CD14-positive monocyte (primary cell): Measurements from ENCODE around the gene ZNF432. TPM values are rescaled to one million over a fixed set of nuclear protein-coding genes. Genes with fewer than 3 reads are reported as not detected.

Experiments used
- DNase-seq, 3 donors: peaks; one replicate each; pipeline ENCODE4 v3.0.0-alpha.2; 2011 to 2022
- H2AFZ ChIP-seq: 2 replicates; pipeline ENCODE4 v1.6.0; 2012; ENCODE audit warnings: mild to moderate bottlenecking, low read depth, low read length, inconsistent platforms; ENCODE audit not compliant: insufficient read depth, poor library complexity, severe bottlenecking
- H3K27ac ChIP-seq, 2 donors: 1 replicate in 1 of 2; 2 replicates in 1 of 2; pipeline ENCODE4 v1.5.1; 2012 to 2013; ENCODE audit warnings: low read length in 2 of 2, control low read depth in 1 of 2, inconsistent platforms in 1 of 2, low read depth in 1 of 2, mild to moderate bottlenecking in 1 of 2
- H3K27me3 ChIP-seq, 2 donors: one replicate each; pipeline versions ENCODE4 v1.6.0 to v1.6.1; 2011 to 2013; ENCODE audit warnings: low read length in 2 of 2; ENCODE audit not compliant: control insufficient read depth in 2 of 2, insufficient read depth in 2 of 2
- H3K36me3 ChIP-seq, 2 donors: replicated peaks in 1 of 2; 1 replicate in 1 of 2; 2 replicates in 1 of 2; pipeline versions ENCODE4 v1.5.1 to v1.6.1; 2012 to 2013; ENCODE audit warnings: low read length in 2 of 2, control low read depth in 1 of 2, inconsistent platforms in 1 of 2, mild to moderate bottlenecking in 1 of 2; ENCODE audit not compliant: insufficient read depth in 2 of 2, control insufficient read depth in 1 of 2
- H3K4me1 ChIP-seq, 2 donors: 1 replicate in 1 of 2; 2 replicates in 1 of 2; pipeline versions ENCODE4 v1.5.1 to v1.6.1; 2012 to 2013; ENCODE audit warnings: low read length in 2 of 2, control low read depth in 1 of 2, inconsistent platforms in 1 of 2, mild to moderate bottlenecking in 1 of 2, moderate library complexity in 1 of 2; ENCODE audit not compliant: insufficient read depth in 2 of 2, control insufficient read depth in 1 of 2
- H3K4me2 ChIP-seq: replicated peaks from 2 replicates; pipeline ENCODE3; 2012; ENCODE audit warnings: low read length, moderate library complexity, mild to moderate bottlenecking; ENCODE audit not compliant: poor library complexity, severe bottlenecking; ENCODE audit errors: extremely low read depth
- H3K4me3 ChIP-seq, 3 experiments: fragments of 200-600 bp in 1 of 3; sonication (generic) in 1 of 3; replicated peaks in 1 of 3; 1 replicate in 2 of 3; 2 replicates in 1 of 3; pipeline ENCODE4 v1.5.1; 2011 to 2013; ENCODE audit warnings: low read length in 3 of 3, mild to moderate bottlenecking in 3 of 3, control low read depth in 2 of 3, low read depth in 2 of 3, inconsistent platforms in 1 of 3, moderate library complexity in 1 of 3
- H3K79me2 ChIP-seq: 2 replicates; pipeline ENCODE4 v1.6.0; 2012; ENCODE audit warnings: mild to moderate bottlenecking, control low read depth, inconsistent platforms, low read length, moderate library complexity; ENCODE audit not compliant: insufficient read depth
- H3K9ac ChIP-seq: 2 replicates; pipeline ENCODE4 v1.6.0; 2017; ENCODE audit warnings: low read length, mild to moderate bottlenecking; ENCODE audit not compliant: insufficient read depth, poor library complexity, severe bottlenecking
- H3K9me3 ChIP-seq, 2 donors: replicated peaks in 1 of 2; 1 replicate in 1 of 2; 2 replicates in 1 of 2; pipeline versions ENCODE4 v1.5.1 to v1.6.1; 2012 to 2013; ENCODE audit warnings: low read length in 2 of 2, control low read depth in 1 of 2; ENCODE audit not compliant: control insufficient read depth in 1 of 2, insufficient read depth in 1 of 2
- H4K20me1 ChIP-seq: 2 replicates; pipeline ENCODE4 v1.6.0; 2012; ENCODE audit warnings: mild to moderate bottlenecking, low read length, control low read depth, moderate library complexity; ENCODE audit not compliant: insufficient read depth
- H3K27ac Mint-ChIP-seq, 7 donors: one replicate each; pipeline ENCODE4 v1.8.0; 2020; ENCODE audit warnings: mild to moderate bottlenecking in 7 of 7, mixed read lengths in 7 of 7, moderate library complexity in 6 of 7, inconsistent platforms in 2 of 7
- H3K27me3 Mint-ChIP-seq, 3 donors: one replicate each; pipeline ENCODE4 v1.8.0; 2021 to 2022; ENCODE audit warnings: low read depth in 3 of 3, mild to moderate bottlenecking in 3 of 3, mixed read lengths in 3 of 3, moderate library complexity in 3 of 3, inconsistent platforms in 1 of 3
- H3K36me3 Mint-ChIP-seq, 2 donors: one replicate each; pipeline ENCODE4 v1.8.0; 2020; ENCODE audit warnings: mixed read lengths in 2 of 2, inconsistent platforms in 1 of 2, mild to moderate bottlenecking in 1 of 2
- H3K4me1 Mint-ChIP-seq: one replicate; pipeline ENCODE4 v1.8.0; 2020; ENCODE audit warnings: mild to moderate bottlenecking, mixed read lengths
- H3K4me3 Mint-ChIP-seq, 2 donors: one replicate each; pipeline ENCODE4 v1.8.0; 2020; ENCODE audit warnings: mild to moderate bottlenecking in 2 of 2, mixed read lengths in 2 of 2, moderate library complexity in 1 of 2
- H3K9me3 Mint-ChIP-seq, 7 donors: one replicate each; pipeline ENCODE4 v1.8.0; 2020 to 2022; ENCODE audit warnings: mixed read lengths in 7 of 7, mild to moderate bottlenecking in 6 of 7, moderate library complexity in 6 of 7, inconsistent platforms in 2 of 7
- CTCF ChIP-seq: fragments of 200-600 bp; IDR thresholded peaks from one replicate; pipeline ENCODE4 v1.8.0; 2022; ENCODE audit warnings: antibody characterized with exemption, mild to moderate bottlenecking
- WGBS: methylation state at CpG from one replicate; pipeline ENCODE4 v1.1.5; 2013; ENCODE audit warnings: missing lambda C conversion rate; ENCODE audit not compliant: insufficient coverage; 5-methylcytosine and 5-hydroxymethylcytosine counted together
- intact Hi-C, 2 donors: fragments of 100-400 bp; cut with micrococcal nuclease; formaldehyde crosslinking; loops; one replicate each; pipeline versions ENCODE4 v1.15.0 to v1.15.1; 2023
- polyA plus RNA-seq, 3 donors: library from polyadenylated mRNA; depleted of rRNA in 1 of 3; unstranded in 2 of 3; stranded (reverse) in 1 of 3; fragments of 300-500 nt in 2 of 3; fragments of >200 nt in 1 of 3; fragmentation: Illumina TruSeq in 2 of 3; gene quantifications; 1 replicate in 2 of 3; 2 replicates in 1 of 3; pipeline ENCODE4 v1.2.3, GENCODE V29; 2012 to 2021

ZNF432 gene
- polyA plus RNA-seq, 3 donors, result 1.1 to 3.0 (median 1.2) TPM

DNA sequence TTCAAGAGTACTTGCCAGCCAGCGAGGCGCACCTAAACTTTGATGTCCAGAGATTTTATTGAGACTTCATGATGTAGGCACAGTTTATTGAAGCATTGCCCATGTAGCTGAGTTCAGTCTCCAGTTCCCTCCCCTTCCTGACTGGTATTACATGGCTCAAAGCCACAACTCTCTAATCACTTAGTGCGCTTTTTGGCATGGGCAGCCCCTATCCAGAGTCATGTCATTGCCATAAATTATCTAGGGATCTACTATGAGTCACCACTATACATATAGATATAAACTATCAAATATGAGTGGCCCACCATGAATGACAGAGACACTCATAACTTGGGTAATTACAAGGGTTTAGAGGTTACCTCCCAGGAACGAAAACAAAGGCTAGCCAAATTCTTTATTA lies 28.1 kb downstream of the ZNF432 start:
- Mint-ChIP-seq H3K4me3 (no peak overlapping the region), H3K4me1 (no peaks in the 10 kb centered on the region), H3K27me3 (no peaks in the 10 kb centered on the region), H3K36me3 (peaks cover 87 to 95% of the 10 kb centered on the region in 2 donors), H3K27ac (no peak overlapping the region), H3K9me3 (peaks cover 70 to 97% (median 93%) of the 10 kb centered on the region in 7 donors)
- Histone ChIP-seq H3K36me3 (peaks cover 65 to 99% of the 10 kb centered on the region in 2 donors), H3K4me1 (no peaks in the 10 kb centered on the region), H3K9ac (no peak overlapping the region), H3K9me3 (peaks cover 62 to 95% of the 10 kb centered on the region in 2 donors), H4K20me1 (no peaks in the 10 kb centered on the region), H3K79me2 (no peaks in the 10 kb centered on the region), H3K4me2 (no peak overlapping the region), H3K27ac (no peak overlapping the region), H2AFZ (no peak overlapping the region), H3K4me3 (peak overlapping the region in 1 of 3 experiments; percentile 12), H3K27me3 (no peaks in the 10 kb centered on the region)
- 90% methylated on average over 2 of the region's 4 CpGs for WGBS
- no peak for DNase-seq
- intact Hi-C loops, result loop anchor here in 1 of 2 donors (10.0 kb wide), 1 partner anchor 174 kb away; the partner anchor contains the start of gene PPP2R1A
- TF ChIP-seq CTCF, result no peak

DNA sequence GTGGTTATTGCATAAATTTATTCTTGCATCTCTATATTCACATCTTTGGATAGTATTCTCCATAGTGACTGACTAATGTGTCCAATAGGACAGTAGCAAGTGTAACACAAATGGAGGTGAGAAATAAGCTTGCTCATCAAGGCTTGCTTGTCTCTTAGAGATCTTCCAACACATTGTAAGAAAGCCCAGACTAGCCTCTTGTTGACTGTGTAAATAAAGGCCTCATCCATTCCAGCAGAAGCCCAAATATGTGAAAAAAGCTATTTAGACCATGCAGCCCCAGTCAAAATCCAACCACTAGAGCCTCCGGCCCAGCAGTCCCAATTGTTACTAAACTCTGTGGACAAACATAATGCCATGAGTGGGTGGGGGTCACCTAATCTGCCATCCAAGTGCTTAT lies 38.0 kb downstream of the ZNF432 start:
- intact Hi-C loops, result no loop called here
- H2AFZ ChIP-seq, result no peak overlapping the region
- peaks cover 15% of the 10 kb centered on the region for H3K4me1 Mint-ChIP-seq
- peaks cover 7 to 12% of the 10 kb centered on the region in 2 donors for H3K4me1 ChIP-seq
- WGBS, result no CpG with 5 or more reads among the region's 1 CpG
- H3K27ac ChIP-seq, result no peak overlapping the region
- H3K9ac ChIP-seq, result no peak overlapping the region
- H3K9me3 ChIP-seq, result peaks cover 41 to 70% of the 10 kb centered on the region in 2 donors
- H3K27ac Mint-ChIP-seq, result no peak overlapping the region
- peaks cover 30 to 74% (median 66%) of the 10 kb centered on the region in 7 donors for H3K9me3 Mint-ChIP-seq
- no peak overlapping the region for H3K4me2 ChIP-seq
- no peak for DNase-seq
- peaks cover 12 to 21% of the 10 kb centered on the region in 2 donors for H3K36me3 Mint-ChIP-seq
- peaks cover 0 to 3% (median 0%) of the 10 kb centered on the region in 3 donors for H3K27me3 Mint-ChIP-seq
- no peak overlapping the region for H3K4me3 ChIP-seq
- no peak overlapping the region for H3K4me3 Mint-ChIP-seq
- peaks cover 0 to 6% of the 10 kb centered on the region in 2 donors for H3K36me3 ChIP-seq
- H3K27me3 ChIP-seq, result no peaks in the 10 kb centered on the region
- no peaks in the 10 kb centered on the region for H4K20me1 ChIP-seq
- peaks cover 6% of the 10 kb centered on the region for H3K79me2 ChIP-seq
- TF ChIP-seq CTCF, result no peak
